Peyer's patch (tissue), 4 donors: ENCODE data around the gene IRF8. TPM values are rescaled to one million over a fixed set of nuclear protein-coding genes. Genes with fewer than 3 reads are reported as not detected.
A peak's percentile ranks its signal among the peaks of the same experiment; 100 is the strongest.

Source experiments
- DNase-seq, 3 donors: peaks; one replicate each; pipeline ENCODE4 v3.0.0-alpha.2; 2017 to 2019
- H3K27ac ChIP-seq, 4 donors: fragments of 200-600 bp; sonication (generic); one replicate each; pipeline ENCODE4 v1.5.1; 2016 to 2019
- H3K27me3 ChIP-seq, 2 donors: fragments of 200-600 bp; sonication (generic); one replicate each; pipeline ENCODE4 v1.5.1; 2019
- H3K36me3 ChIP-seq, 3 donors: fragments of 200-600 bp; sonication (generic); one replicate each; pipeline ENCODE4 v1.5.1; 2016 to 2019
- H3K4me1 ChIP-seq, 4 donors: fragments of 200-600 bp; sonication (generic); one replicate each; pipeline ENCODE4 v1.5.1; 2016 to 2019
- H3K4me3 ChIP-seq, 4 donors: fragments of 200-600 bp; sonication (generic); 1 replicate in 3 of 4; 2 replicates in 1 of 4; pipeline ENCODE4 v1.5.1; 2016 to 2019; ENCODE audit warnings: mild to moderate bottlenecking in 1 of 4
- H3K9me3 ChIP-seq, 4 donors: fragments of 200-600 bp; sonication (generic); one replicate each; pipeline ENCODE4 v1.5.1; 2016 to 2019; ENCODE audit warnings: mild to moderate bottlenecking in 1 of 4
- POLR2A ChIP-seq, 2 donors: fragments of 450-650 bp; IDR thresholded peaks; one replicate each; pipeline ENCODE4 v1.5.1; 2017; ENCODE audit warnings: antibody characterized with exemption in 2 of 2, mild to moderate bottlenecking in 2 of 2, moderate library complexity in 2 of 2
- total RNA-seq, 4 donors: library from RNA; depleted of rRNA; stranded (reverse); fragments of >200 nt; gene quantifications; one replicate each; pipeline ENCODE4 v1.1.0, GENCODE V29; 2016
- TF ChIP-seq, protein P1 (sequence below), 6 experiments: fragments of 450-650 bp in 4 of 6; fragments of 200-600 bp in 2 of 6; sonication (generic) in 1 of 6; IDR thresholded peaks; one replicate each; pipeline ENCODE4 v1.5.1; 2017 to 2019; ENCODE audit warnings: antibody characterized with exemption in 6 of 6, mild to moderate bottlenecking in 3 of 6, moderate library complexity in 1 of 6

The IRF8 gene
- total RNA-seq, 4 donors from 2014 or later, result 39.8 to 191 (median 93.2) TPM

DNA sequence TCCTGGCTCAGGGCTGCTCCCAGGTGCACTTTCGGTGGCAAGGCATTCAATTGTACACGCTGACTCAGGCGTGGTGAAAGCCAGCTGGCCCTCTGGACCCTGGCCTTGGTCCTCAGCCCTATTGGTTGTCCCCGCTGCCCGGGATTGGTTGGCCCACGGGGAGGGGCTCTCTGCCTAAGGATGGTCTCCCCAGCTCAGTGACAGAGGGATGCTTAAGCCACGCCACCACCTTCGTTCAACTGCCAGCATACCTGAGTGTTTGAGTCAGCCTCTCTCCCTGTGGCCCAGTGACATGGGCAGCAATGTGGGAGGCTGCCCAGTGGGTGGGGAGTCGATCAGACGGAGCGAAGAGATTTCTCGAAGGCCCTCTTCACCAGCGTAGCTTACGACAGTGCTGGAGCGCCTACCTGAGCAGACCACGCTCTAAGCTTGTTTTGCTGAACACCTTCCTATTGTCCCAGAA is 30.3 kb downstream of the IRF8 start:
- no peaks in the 10 kb centered on the region for H3K27me3 ChIP-seq
- peak overlapping the region in 1 of 4 donors; percentile 17 for H3K27ac ChIP-seq
- no peaks in the 10 kb centered on the region for H3K9me3 ChIP-seq
- no peak for DNase-seq
- no peak for TF ChIP-seq POLR2A (IDR thresholded peaks at IDR 0.05)
- TF ChIP-seq, protein P1, sequence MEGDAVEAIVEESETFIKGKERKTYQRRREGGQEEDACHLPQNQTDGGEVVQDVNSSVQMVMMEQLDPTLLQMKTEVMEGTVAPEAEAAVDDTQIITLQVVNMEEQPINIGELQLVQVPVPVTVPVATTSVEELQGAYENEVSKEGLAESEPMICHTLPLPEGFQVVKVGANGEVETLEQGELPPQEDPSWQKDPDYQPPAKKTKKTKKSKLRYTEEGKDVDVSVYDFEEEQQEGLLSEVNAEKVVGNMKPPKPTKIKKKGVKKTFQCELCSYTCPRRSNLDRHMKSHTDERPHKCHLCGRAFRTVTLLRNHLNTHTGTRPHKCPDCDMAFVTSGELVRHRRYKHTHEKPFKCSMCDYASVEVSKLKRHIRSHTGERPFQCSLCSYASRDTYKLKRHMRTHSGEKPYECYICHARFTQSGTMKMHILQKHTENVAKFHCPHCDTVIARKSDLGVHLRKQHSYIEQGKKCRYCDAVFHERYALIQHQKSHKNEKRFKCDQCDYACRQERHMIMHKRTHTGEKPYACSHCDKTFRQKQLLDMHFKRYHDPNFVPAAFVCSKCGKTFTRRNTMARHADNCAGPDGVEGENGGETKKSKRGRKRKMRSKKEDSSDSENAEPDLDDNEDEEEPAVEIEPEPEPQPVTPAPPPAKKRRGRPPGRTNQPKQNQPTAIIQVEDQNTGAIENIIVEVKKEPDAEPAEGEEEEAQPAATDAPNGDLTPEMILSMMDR (IDR thresholded peaks at IDR 0.05), result no peak
- no peak overlapping the region for H3K4me3 ChIP-seq
- H3K4me1 ChIP-seq, result peaks cover 0 to 10% (median 4%) of the 10 kb centered on the region in 4 donors
- no peaks in the 10 kb centered on the region for H3K36me3 ChIP-seq

GRCh38 chr16:85930301-85930700 is 31.3 kb downstream of the IRF8 start:
- H3K9me3 ChIP-seq, result no peaks in the 10 kb centered on the region

DNA sequence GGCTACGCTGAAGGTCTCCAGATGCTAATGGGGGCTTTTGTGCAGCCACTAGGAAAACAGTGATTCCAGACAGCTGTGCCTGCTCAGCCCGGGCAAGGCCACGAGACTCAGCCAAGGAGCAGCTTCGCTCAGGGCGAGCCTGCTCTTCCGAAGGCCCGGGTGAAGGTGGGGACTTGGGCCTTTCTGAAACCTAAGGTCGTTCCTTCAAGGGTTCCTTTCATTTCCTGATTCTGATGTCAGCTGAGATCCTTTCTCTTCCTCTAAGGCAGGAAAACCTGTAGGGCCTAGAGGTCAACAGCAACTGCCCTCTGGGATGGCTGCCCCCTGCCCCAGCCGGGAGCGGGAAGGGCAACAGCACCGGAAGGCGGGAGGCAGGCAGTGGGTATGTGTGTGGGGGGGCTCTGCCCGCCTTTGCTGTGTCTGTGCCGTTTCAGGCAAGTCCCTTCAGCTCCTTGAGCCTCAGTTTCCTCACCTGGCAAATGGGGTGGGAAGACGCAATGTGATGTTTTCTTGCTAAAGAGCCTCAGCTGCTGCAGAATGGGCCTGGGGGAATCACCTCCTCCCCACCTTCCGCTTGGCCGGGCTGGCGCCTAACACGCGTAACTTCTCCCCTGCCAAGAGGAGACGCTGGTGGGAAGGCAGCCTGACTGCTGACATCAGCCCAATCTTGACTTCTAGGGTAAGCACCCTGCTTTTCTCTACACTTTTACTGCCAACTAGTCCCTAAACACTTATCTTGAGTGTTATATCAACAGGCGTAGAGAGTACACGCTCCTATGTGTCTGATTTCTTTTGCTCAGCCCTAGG is 32.8 kb downstream of the IRF8 start:
- H3K36me3 ChIP-seq, result no peaks in the 10 kb centered on the region
- H3K4me3 ChIP-seq, result no peak overlapping the region
- H3K9me3 ChIP-seq, result no peaks in the 10 kb centered on the region
- peak in 1 of 3 donors; percentile 61 for DNase-seq
- H3K27me3 ChIP-seq, result no peaks in the 10 kb centered on the region
- H3K4me1 ChIP-seq, result peaks cover 0 to 11% (median 4%) of the 10 kb centered on the region in 4 donors
- no peak for TF ChIP-seq POLR2A (IDR thresholded peaks at IDR 0.05)
- TF ChIP-seq, protein P1 (IDR thresholded peaks at IDR 0.05), result no peak
- peak overlapping the region in 1 of 4 donors; percentile 10 for H3K27ac ChIP-seq

More at GRCh38 chr16:85930301-85930700, 31.3 kb downstream of the IRF8 start:
- no peaks in the 10 kb centered on the region for H3K36me3 ChIP-seq
- no peak for DNase-seq
- no peak overlapping the region for H3K4me3 ChIP-seq
- no peaks in the 10 kb centered on the region for H3K27me3 ChIP-seq
- H3K27ac ChIP-seq, result no peak overlapping the region
- peaks cover 0 to 10% (median 4%) of the 10 kb centered on the region in 4 donors for H3K4me1 ChIP-seq
- TF ChIP-seq POLR2A (IDR thresholded peaks at IDR 0.05), result no peak
- TF ChIP-seq, protein P1 (IDR thresholded peaks at IDR 0.05), result no peak

DNA sequence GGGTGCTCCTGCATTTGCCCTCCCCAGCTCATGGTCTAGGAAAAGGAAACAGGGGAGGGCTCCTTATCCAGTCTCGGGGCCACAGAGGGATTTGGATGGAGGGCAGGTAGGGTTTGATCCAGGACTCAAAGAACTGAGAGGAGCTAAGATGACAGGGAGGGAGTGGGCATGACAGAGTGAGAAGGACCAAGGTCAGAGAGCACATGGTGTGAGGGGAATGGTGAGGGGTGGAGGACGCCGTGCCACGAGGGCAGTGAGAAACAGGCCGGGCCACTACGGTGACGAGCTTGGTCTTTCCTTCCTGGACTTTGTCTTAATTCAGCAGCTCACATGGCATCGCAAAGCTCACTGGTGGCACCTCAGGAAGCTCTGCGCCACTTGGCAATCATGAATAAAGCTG is 35.2 kb downstream of the IRF8 start:
- Histone ChIP-seq H3K36me3 (no peaks in the 10 kb centered on the region), H3K9me3 (no peaks in the 10 kb centered on the region), H3K27ac (no peak overlapping the region), H3K4me1 (peaks cover 0 to 15% (median 7%) of the 10 kb centered on the region in 4 donors), H3K27me3 (no peaks in the 10 kb centered on the region), H3K4me3 (no peak overlapping the region)
- no peak for DNase-seq
- no peak for TF ChIP-seq POLR2A (IDR thresholded peaks at IDR 0.05)
- TF ChIP-seq, protein P1 (IDR thresholded peaks at IDR 0.05), result no peak

- H3K27me3 ChIP-seq, result no peaks in the 10 kb centered on the region
- peak overlapping the region in 1 of 4 donors; percentile 19 for H3K4me3 ChIP-seq
- peaks cover 0 to 15% (median 7%) of the 10 kb centered on the region in 4 donors for H3K4me1 ChIP-seq
- no peaks in the 10 kb centered on the region for H3K36me3 ChIP-seq
- H3K9me3 ChIP-seq, result no peaks in the 10 kb centered on the region
- DNase-seq, result no peak
- TF ChIP-seq POLR2A (IDR thresholded peaks at IDR 0.05), result no peak
- TF ChIP-seq, protein P1 (IDR thresholded peaks at IDR 0.05), result no peak
- H3K27ac ChIP-seq, result peak overlapping the region; percentile 50 to 79 (median 70)
Measured at GRCh38 chr16:85935391-85935973, 36.5 kb downstream of the IRF8 start.
